GM21825 (cell line): ENCODE data around the gene EPHB4.
A peak's percentile ranks its signal among the peaks of the same experiment; 100 is the strongest.

Experiments
- ATAC-seq: cut with Tn5 transposase; IDR thresholded peaks from one replicate; pipeline ENCODE4 v1.9.1; 2021; ENCODE audit warnings: mild to moderate bottlenecking, moderate library complexity; ENCODE audit not compliant: unreplicated experiment

EPHB4 gene

GRCh38 chr7:100827330-100828226 is at the start of gene EPHB4:
Gene EPHB4 (minus strand): TSS chr7:100827523. CDS start chr7:100827030, 493 bp downstream.
- no peak for ATAC-seq

- peak; percentile 30 for ATAC-seq
Observed at GRCh38 chr7:100875356-100875751, 48.0 kb upstream of the EPHB4 start.

GRCh38 chr7:100874577-100875355 is 47.4 kb upstream of the EPHB4 start, which contains the start of gene SRRT:
Gene SRRT (plus strand): TSS chr7:100875103. CDS start chr7:100875591, 488 bp downstream.
- peak; percentile 88 for ATAC-seq

GRCh38 chr7:100874300-100874576 is 46.9 kb upstream of the EPHB4 start:
- ATAC-seq = no peak

GRCh38 chr7:100873599-100874299 is 46.4 kb upstream of the EPHB4 start:
- ATAC-seq = no peak

- no peak for ATAC-seq
Observed at GRCh38 chr7:100867776-100868485, 40.6 kb upstream of the EPHB4 start.

GRCh38 chr7:100867040-100867775 is 39.9 kb upstream of the EPHB4 start, which contains the start of gene TRIP6:
Gene TRIP6 (plus strand): TSS chr7:100867387. CDS start chr7:100867498, 111 bp downstream.
- ATAC-seq = peak; percentile 41

GRCh38 chr7:100866729-100867039 is 39.4 kb upstream of the EPHB4 start:
- no peak for ATAC-seq

GRCh38 chr7:100865938-100866728 is 38.8 kb upstream of the EPHB4 start:
- ATAC-seq = no peak

GRCh38 chr7:100865372-100865911 is 38.1 kb upstream of the EPHB4 start:
- no peak for ATAC-seq

- ATAC-seq = no peak
Observed at GRCh38 chr7:100864263-100864845, 37.0 kb upstream of the EPHB4 start.

- no peak for ATAC-seq
Observed at GRCh38 chr7:100863406-100863950, 36.2 kb upstream of the EPHB4 start.

- no peak for ATAC-seq
Observed at GRCh38 chr7:100861616-100861985, 34.3 kb upstream of the EPHB4 start.

GRCh38 chr7:100860702-100861615 is 33.6 kb upstream of the EPHB4 start:
- ATAC-seq = no peak

- no peak for ATAC-seq
Observed at GRCh38 chr7:100859856-100860255, 32.5 kb upstream of the EPHB4 start.

- no peak for ATAC-seq
Observed at GRCh38 chr7:100856871-100857282, 29.6 kb upstream of the EPHB4 start.

- no peak for ATAC-seq
Observed at GRCh38 chr7:100855515-100855914, 28.2 kb upstream of the EPHB4 start.
